ENCODE data around the gene PLVAP.
A peak's percentile ranks its signal among the peaks of the same experiment; 100 is the strongest.

PLVAP gene

GRCh38 chr19:17341386-17341785, 35.8 kb downstream of the PLVAP start:
- ChIA-PET POLR2A (no interaction called here), CTCF (interaction anchor here (0.6 to 3.1 kb wide), 2 partner anchors 48 to 1247 kb away, joined by 4 to 9 read pairs; no protein-coding TSS in a partner anchor)
- Histone ChIP-seq H3K9me3 (ENCODE audit: control insufficient read depth, insufficient read depth, low read depth, low read length) (no peaks in the 10 kb centered on the region), H3K4me1 (ENCODE audit: control insufficient read depth, insufficient read depth, low read length) (peaks cover 4% of the 10 kb centered on the region; the same call in 1 of the 2 replicates), H3K36me3 (ENCODE audit: control insufficient read depth in 2 of 2, insufficient read depth in 1 of 2, low read length in 2 of 2) (peaks cover 0 to 28% of the 10 kb centered on the region in 2 experiments; a peak in 2 of 3 replicates), H3K4me3 (ENCODE audit: low read depth, low read length) (no peak overlapping the region), H3K27ac (ENCODE audit: extremely low read depth, low read depth, low read length) (no peak overlapping the region)
- TF ChIP-seq ZNF223 (tag by site-specific recombination; IDR thresholded peaks at IDR 0.05): no peak
- peak; percentile 75 for TF ChIP-seq PRDM4 (tag by site-specific recombination; IDR thresholded peaks at IDR 0.05)

GRCh38 chr19:17340871-17341357, 36.2 kb downstream of the PLVAP start:
- peak; percentile 17; the same call in 1 of the 2 replicates for TF ChIP-seq ZIC2 (tag by site-specific recombination; IDR thresholded peaks at IDR 0.05)
- no peak for TF ChIP-seq REST (tag by site-specific recombination; IDR thresholded peaks at IDR 0.05)
- no peak overlapping the region for H3K4me3 ChIP-seq (ENCODE audit: low read depth, low read length)
- H3K4me1 ChIP-seq (ENCODE audit: control insufficient read depth, insufficient read depth, low read length): peaks cover 4% of the 10 kb centered on the region; the same call in 1 of the 2 replicates
- no peaks in the 10 kb centered on the region for H3K9me3 ChIP-seq (ENCODE audit: control insufficient read depth, insufficient read depth, low read depth, low read length)
- ChIA-PET POLR2A (interaction anchor here (0.5 kb wide), 1 partner anchor 606 kb away, joined by 5 read pairs; no protein-coding TSS in a partner anchor), CTCF (interaction anchor here (0.6 to 3.1 kb wide), 3 partner anchors 49 to 135 kb away, joined by 3 to 9 read pairs (median 4); no protein-coding TSS in a partner anchor)
- peaks cover 0 to 28% of the 10 kb centered on the region in 2 experiments; a peak in 2 of 3 replicates for H3K36me3 ChIP-seq (ENCODE audit: control insufficient read depth in 2 of 2, insufficient read depth in 1 of 2, low read length in 2 of 2)
- no peak overlapping the region for H3K27ac ChIP-seq (ENCODE audit: extremely low read depth, low read depth, low read length)

- H3K27ac ChIP-seq (ENCODE audit: extremely low read depth, low read depth, low read length): no peak overlapping the region
- H3K9me3 ChIP-seq (ENCODE audit: control insufficient read depth, insufficient read depth, low read depth, low read length): no peaks in the 10 kb centered on the region
- no peak overlapping the region for H3K4me3 ChIP-seq (ENCODE audit: low read depth, low read length)
- peaks cover 4% of the 10 kb centered on the region; the same call in 1 of the 2 replicates for H3K4me1 ChIP-seq (ENCODE audit: control insufficient read depth, insufficient read depth, low read length)
- H3K36me3 ChIP-seq (ENCODE audit: control insufficient read depth in 2 of 2, insufficient read depth in 1 of 2, low read length in 2 of 2): peaks cover 0 to 28% of the 10 kb centered on the region in 2 experiments; a peak in 2 of 3 replicates
- ChIA-PET CTCF (interaction anchor here (0.6 kb wide), 2 partner anchors 113 to 134 kb away, joined by 3 to 4 read pairs; no protein-coding TSS in a partner anchor), POLR2A (interaction anchor here (0.5 to 0.7 kb wide), 2 partner anchors 218 to 606 kb away, joined by 3 to 5 read pairs; no protein-coding TSS in a partner anchor)
- TF ChIP-seq OVOL3 (tag by site-specific recombination; IDR thresholded peaks at IDR 0.05) (no peak), GLIS2 (tag by site-specific recombination; IDR thresholded peaks at IDR 0.05) (no peak), WT1 (tag by site-specific recombination; IDR thresholded peaks at IDR 0.05) (no peak), ZNF302 (tag by site-specific recombination; IDR thresholded peaks at IDR 0.05; ENCODE audit: low read depth) (no peak), ZIC2 (tag by site-specific recombination; IDR thresholded peaks at IDR 0.05) (no peak), ZBTB48 (tag by site-specific recombination; IDR thresholded peaks at IDR 0.05) (no peak), ZNF155 (tag by site-specific recombination; IDR thresholded peaks at IDR 0.05) (no peak), ZNF792 (tag by site-specific recombination; IDR thresholded peaks at IDR 0.05) (no peak), SP3 (tag by site-specific recombination; IDR thresholded peaks at IDR 0.05) (0 out of 2 replicates have a peak, but pooled peaks have one; percentile 23), ZNF510 (tag by site-specific recombination; IDR thresholded peaks at IDR 0.05; ENCODE audit: insufficient replicate concordance) (no peak), ZNF514 (tag by site-specific recombination; IDR thresholded peaks at IDR 0.05) (no peak), REST (tag by site-specific recombination; IDR thresholded peaks at IDR 0.05) (no peak), ZNF449 (tag by site-specific recombination; IDR thresholded peaks at IDR 0.05) (no peak), ZFP69B (tag by site-specific recombination; IDR thresholded peaks at IDR 0.05) (no peak)
These were observed 36.8 kb downstream of the PLVAP start for GRCh38 chr19:17340302-17340870.

Measured in HEK293 (cell line).